Measurements from ENCODE around the gene RPS21. TPM values are rescaled to one million over a fixed set of nuclear protein-coding genes. Genes with fewer than 3 reads are reported as not detected.

RPS21 gene
- total RNA-seq, 2 donors from 2014 or later, result 1,506 to 4,377 TPM

GRCh38 chr20:62376112-62377063, 10.5 kb upstream of the RPS21 start:
- Histone ChIP-seq H3K27ac (peak overlapping the region; percentile 66 to 77), H3K27me3 (replicated peaks; ENCODE audit: insufficient read depth) (no peaks in the 10 kb centered on the region), H3K9me3 (no peaks in the 10 kb centered on the region), H3K36me3 (no peaks in the 10 kb centered on the region), H3K4me1 (replicated peaks) (peaks cover 21% of the 10 kb centered on the region), H3K4me3 (no peak overlapping the region)
- 27% methylated on average over 23 of the region's 26 CpGs for WGBS
- intact Hi-C loops (cut with DNase I), result loop anchor here (2.0 kb wide), 2 partner anchors 24 to 74 kb away; partner anchors contain the start of gene ADRM1
- peak in 3 of 4 experiments; percentile 39 to 87 (median 72) for TF ChIP-seq CTCF (IDR thresholded peaks at IDR 0.05)
- TF ChIP-seq POLR2A (IDR thresholded peaks at IDR 0.05), result no peak
- TF ChIP-seq POLR2AphosphoS5 (IDR thresholded peaks at IDR 0.05), result peak; percentile 54
- no peak for DNase-seq (ENCODE audit: low spot score)

- Histone ChIP-seq H3K9me3 (no peaks in the 10 kb centered on the region), H3K4me1 (replicated peaks) (peaks cover 21% of the 10 kb centered on the region), H3K36me3 (no peaks in the 10 kb centered on the region), H3K4me3 (no peak overlapping the region), H3K27ac (peak overlapping the region; percentile 66 to 77), H3K27me3 (replicated peaks; ENCODE audit: insufficient read depth) (no peaks in the 10 kb centered on the region)
- 62% methylated on average over 17 of the region's 17 CpGs for WGBS
- DNase-seq (ENCODE audit: low spot score), result no peak
- intact Hi-C loops (cut with DNase I), result loop anchor here (2.0 kb wide), 2 partner anchors 24 to 74 kb away; partner anchors contain the start of gene ADRM1
- TF ChIP-seq CTCF (IDR thresholded peaks at IDR 0.05) (no peak), POLR2A (IDR thresholded peaks at IDR 0.05) (no peak), POLR2AphosphoS5 (IDR thresholded peaks at IDR 0.05) (no peak)
Measured at GRCh38 chr20:62377064-62377461, 9.8 kb upstream of the RPS21 start.

- TF ChIP-seq POLR2A (IDR thresholded peaks at IDR 0.05) (no peak), CTCF (IDR thresholded peaks at IDR 0.05) (no peak), POLR2AphosphoS5 (IDR thresholded peaks at IDR 0.05) (no peak)
- Histone ChIP-seq H3K27me3 (replicated peaks; ENCODE audit: insufficient read depth) (no peaks in the 10 kb centered on the region), H3K27ac (peak overlapping the region; percentile 66 to 77), H3K9me3 (no peaks in the 10 kb centered on the region), H3K4me1 (replicated peaks) (peaks cover 21% of the 10 kb centered on the region), H3K36me3 (no peaks in the 10 kb centered on the region), H3K4me3 (no peak overlapping the region)
- intact Hi-C loops (cut with DNase I), result loop anchor here (2.0 kb wide), 2 partner anchors 25 to 75 kb away; partner anchors contain the start of gene ADRM1
- 26% methylated on average over 15 of the region's 15 CpGs for WGBS
- no peak for DNase-seq (ENCODE audit: low spot score)
Measured at GRCh38 chr20:62377615-62378178, 9.2 kb upstream of the RPS21 start.

GRCh38 chr20:62378215-62378614, 8.7 kb upstream of the RPS21 start:
- Histone ChIP-seq H3K27ac (peak overlapping the region; percentile 66 to 77), H3K9me3 (no peaks in the 10 kb centered on the region), H3K4me3 (no peak overlapping the region), H3K4me1 (replicated peaks) (peaks cover 21% of the 10 kb centered on the region), H3K36me3 (no peaks in the 10 kb centered on the region), H3K27me3 (replicated peaks; ENCODE audit: insufficient read depth) (no peaks in the 10 kb centered on the region)
- DNase-seq (ENCODE audit: low spot score), result peak; percentile 76
- intact Hi-C loops (cut with DNase I), result no loop called here
- TF ChIP-seq CTCF (IDR thresholded peaks at IDR 0.05) (no peak), POLR2A (IDR thresholded peaks at IDR 0.05) (no peak), POLR2AphosphoS5 (IDR thresholded peaks at IDR 0.05) (peak; percentile 70)
- WGBS, result 55% methylated on average over 22 of the region's 22 CpGs
